Nephron (organoid): ENCODE measurements around the gene PLEKHG2.
"Not testable (repeated sequence)": the region's sequence is repeated elsewhere in the genome, so short reads cannot be mapped to it uniquely, and the experiment has no call there.

Source experiments
- H3K27ac Mint-ChIP-seq, 3 experiments: 2 replicates each; pipeline ENCODE4 v1.8.0; 2020; ENCODE audit warnings: mixed read lengths in 3 of 3, mild to moderate bottlenecking in 2 of 3, moderate library complexity in 1 of 3
- H3K27me3 Mint-ChIP-seq: 2 replicates; pipeline ENCODE4 v1.8.0; 2021; ENCODE audit warnings: low read depth, mild to moderate bottlenecking, moderate library complexity, mixed read lengths
- H3K36me3 Mint-ChIP-seq: 2 replicates; pipeline ENCODE4 v1.8.0; 2020; ENCODE audit warnings: low read depth, mixed read lengths
- H3K4me1 Mint-ChIP-seq: 2 replicates; pipeline ENCODE4 v1.8.0; 2020; ENCODE audit warnings: mixed read lengths
- H3K4me3 Mint-ChIP-seq, 3 experiments: 2 replicates each; pipeline ENCODE4 v1.8.0; 2020; ENCODE audit warnings: mild to moderate bottlenecking in 3 of 3, mixed read lengths in 3 of 3, moderate library complexity in 2 of 3
- H3K9me3 Mint-ChIP-seq: 2 replicates; pipeline ENCODE4 v1.8.0; 2020; ENCODE audit warnings: mixed read lengths
- CTCF ChIP-seq, 3 experiments: fragments of 200-600 bp; sonication (generic); IDR thresholded peaks; one replicate each; pipeline ENCODE4 v1.5.0; 2021; ENCODE audit warnings: antibody characterized with exemption in 3 of 3; ENCODE audit not compliant: unreplicated experiment in 3 of 3

The PLEKHG2 gene

DNA sequence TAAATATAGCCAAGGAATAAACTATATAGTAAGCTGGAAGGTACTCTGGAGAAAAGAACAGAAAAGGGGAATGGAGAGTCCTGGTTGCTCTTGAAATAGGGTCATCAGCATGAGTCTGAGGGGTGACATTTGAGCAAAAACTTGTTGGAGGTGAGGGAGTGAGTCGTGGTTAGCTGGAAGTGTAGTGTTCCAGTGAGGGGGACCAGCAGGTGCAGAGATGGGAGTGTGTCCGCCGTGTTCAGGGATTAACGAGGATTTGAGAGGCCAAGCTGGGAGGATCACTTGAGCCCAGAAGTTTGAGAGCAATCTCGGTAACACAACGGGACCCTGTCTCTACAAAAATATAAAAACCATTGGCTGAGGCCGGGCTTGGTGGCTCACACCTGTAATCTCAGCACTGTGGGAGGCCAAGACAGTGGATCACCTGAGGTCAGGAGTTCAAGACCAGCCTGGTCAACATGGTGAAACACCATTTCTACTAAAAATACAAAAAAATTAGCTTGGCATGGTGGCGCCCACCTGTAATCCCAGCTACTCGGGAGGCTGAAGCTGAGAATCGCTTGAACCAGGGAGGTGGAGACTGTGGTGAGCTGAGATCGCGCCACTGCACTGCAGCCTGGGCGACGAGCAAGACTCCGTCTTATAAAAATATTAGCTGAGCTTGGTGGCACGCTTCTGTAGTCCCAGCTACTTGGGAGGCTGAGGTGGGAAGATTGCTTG lies 34.1 kb downstream of the PLEKHG2 start:
- Mint-ChIP-seq H3K4me3 (peak overlapping the region; percentile 97 to 98 (median 98)), H3K4me1 (peaks cover 26% of the 10 kb centered on the region), H3K27me3 (no peaks in the 10 kb centered on the region), H3K9me3 (no peaks in the 10 kb centered on the region), H3K27ac (peak overlapping the region; percentile 88 to 98 (median 93)), H3K36me3 (peaks cover 24% of the 10 kb centered on the region)
- TF ChIP-seq CTCF (IDR thresholded peaks at IDR 0.05; ENCODE audit: unreplicated experiment in 3 of 3) = no peak

- TF ChIP-seq CTCF (IDR thresholded peaks at IDR 0.05; ENCODE audit: unreplicated experiment in 3 of 3) = no peak
- Mint-ChIP-seq H3K4me3 (peak overlapping the region in 2 of 3 experiments; percentile 64 to 66), H3K36me3 (peaks cover 40% of the 10 kb centered on the region), H3K9me3 (no peaks in the 10 kb centered on the region), H3K27me3 (no peaks in the 10 kb centered on the region), H3K27ac (no peak overlapping the region), H3K4me1 (peaks cover 26% of the 10 kb centered on the region)
These were observed 35.8 kb downstream of the PLEKHG2 start for GRCh38 chr19:39448271-39448670.

- peak overlapping the region in 2 of 3 experiments; percentile 11 to 70 for H3K4me3 Mint-ChIP-seq
- peaks cover 48% of the 10 kb centered on the region for H3K36me3 Mint-ChIP-seq
- H3K27me3 Mint-ChIP-seq = no peaks in the 10 kb centered on the region
These were observed 36.8 kb downstream of the PLEKHG2 start for GRCh38 chr19:39449116-39449797.

GRCh38 chr19:39451257-39451656 lies 38.8 kb downstream of the PLEKHG2 start:
- Mint-ChIP-seq H3K4me1 (peaks cover 15% of the 10 kb centered on the region), H3K36me3 (peaks cover 49% of the 10 kb centered on the region)
- H3K9me3 Mint-ChIP-seq, H3K27ac Mint-ChIP-seq, H3K27me3 Mint-ChIP-seq, H3K4me3 Mint-ChIP-seq: not testable (repeated sequence)

More at GRCh38 chr19:39449116-39449797, 36.8 kb downstream of the PLEKHG2 start:
- Mint-ChIP-seq H3K4me1 (peaks cover 26% of the 10 kb centered on the region), H3K27ac (peak overlapping the region in 1 of 3 experiments; percentile 48), H3K9me3 (no peaks in the 10 kb centered on the region)
- no peak for TF ChIP-seq CTCF (IDR thresholded peaks at IDR 0.05; ENCODE audit: unreplicated experiment in 3 of 3)

GRCh38 chr19:39463403-39463802 lies 50.9 kb downstream of the PLEKHG2 start:
- H3K4me3 Mint-ChIP-seq = no peak overlapping the region
- no peaks in the 10 kb centered on the region for H3K27me3 Mint-ChIP-seq

More at GRCh38 chr19:39463403-39463802, 50.9 kb downstream of the PLEKHG2 start:
- H3K36me3 Mint-ChIP-seq = peaks cover 65% of the 10 kb centered on the region
- no peaks in the 10 kb centered on the region for H3K9me3 Mint-ChIP-seq
- no peak overlapping the region for H3K27ac Mint-ChIP-seq
- TF ChIP-seq CTCF (IDR thresholded peaks at IDR 0.05; ENCODE audit: unreplicated experiment in 3 of 3) = no peak
- no peaks in the 10 kb centered on the region for H3K4me1 Mint-ChIP-seq
